H9 (cell line): ENCODE data around the gene SPINT1. TPM values are rescaled to one million over a fixed set of nuclear protein-coding genes. Genes with fewer than 3 reads are reported as not detected.
A peak's percentile ranks its signal among the peaks of the same experiment; 100 is the strongest.

Experiments used
- DNase-seq: peaks from one replicate; pipeline ENCODE4 v3.0.0-alpha.2; 2017
- H2AFZ ChIP-seq: one replicate; pipeline ENCODE4 v1.6.1; 2013; ENCODE audit warnings: mild to moderate bottlenecking, low read length, control low read depth, moderate library complexity
- H2AK5ac ChIP-seq: 2 replicates; pipeline ENCODE4 v1.6.1; 2013; ENCODE audit warnings: low read length, control low read depth, mixed read lengths; ENCODE audit not compliant: insufficient read length
- H2BK120ac ChIP-seq: one replicate; pipeline ENCODE4 v1.6.1; 2013; ENCODE audit warnings: low read depth, mild to moderate bottlenecking, low read length, control low read depth, inconsistent platforms; ENCODE audit not compliant: poor library complexity, severe bottlenecking
- H2BK12ac ChIP-seq: 2 replicates; pipeline ENCODE4 v1.6.1; 2013; ENCODE audit warnings: low read length, control low read depth, mixed read lengths, low read depth; ENCODE audit not compliant: insufficient read length
- H2BK15ac ChIP-seq: 2 replicates; pipeline ENCODE4 v1.6.1; 2013; ENCODE audit warnings: low read depth, low read length, control low read depth
- H2BK20ac ChIP-seq: one replicate; pipeline ENCODE4 v1.6.1; 2013; ENCODE audit warnings: low read depth, mild to moderate bottlenecking, low read length, control low read depth, inconsistent platforms; ENCODE audit not compliant: poor library complexity, severe bottlenecking
- H2BK5ac ChIP-seq: 2 replicates; pipeline ENCODE4 v1.6.1; 2013; ENCODE audit warnings: low read length, control low read depth, mixed read lengths; ENCODE audit not compliant: insufficient read length
- H3K14ac ChIP-seq: 2 replicates; pipeline ENCODE4 v1.6.1; 2013; ENCODE audit warnings: low read length, control low read depth; ENCODE audit not compliant: insufficient read depth
- H3K18ac ChIP-seq: 2 replicates; pipeline ENCODE4 v1.6.1; 2013; ENCODE audit warnings: low read depth, mild to moderate bottlenecking, mixed read lengths, low read length, control low read depth; ENCODE audit not compliant: insufficient read length
- H3K23ac ChIP-seq: 2 replicates; pipeline ENCODE4 v1.6.1; 2013; ENCODE audit warnings: low read length, control low read depth, mixed read lengths, low read depth; ENCODE audit not compliant: insufficient read length
- H3K23me2 ChIP-seq: 2 replicates; pipeline ENCODE4 v1.6.1; 2013; ENCODE audit warnings: low read depth, mild to moderate bottlenecking, mixed read lengths, low read length, control low read depth; ENCODE audit not compliant: insufficient read length, poor library complexity, severe bottlenecking
- H3K27ac ChIP-seq: 2 replicates; pipeline ENCODE4 v1.5.1; 2013; ENCODE audit warnings: low read length, control low read depth, mixed read lengths, low read depth; ENCODE audit not compliant: insufficient read length
- H3K27me3 ChIP-seq: 2 replicates; pipeline ENCODE4 v1.6.1; 2013; ENCODE audit warnings: low read length, control low read depth, inconsistent platforms; ENCODE audit not compliant: insufficient read depth
- H3K4ac ChIP-seq: 2 replicates; pipeline ENCODE4 v1.6.1; 2013; ENCODE audit warnings: low read depth, mild to moderate bottlenecking, control low read depth, inconsistent platforms, low read length, moderate library complexity
- H3K4me1 ChIP-seq: 2 replicates; pipeline ENCODE4 v1.6.1; 2013; ENCODE audit warnings: low read length, control low read depth, inconsistent platforms; ENCODE audit not compliant: insufficient read depth
- H3K4me2 ChIP-seq: 2 replicates; pipeline ENCODE4 v1.6.1; 2013; ENCODE audit warnings: low read length, control low read depth, mixed read lengths; ENCODE audit not compliant: insufficient read length, insufficient read depth
- H3K56ac ChIP-seq: 2 replicates; pipeline ENCODE4 v1.6.1; 2013; ENCODE audit warnings: low read depth, mild to moderate bottlenecking, mixed read lengths, low read length, control low read depth; ENCODE audit not compliant: insufficient read length
- H3K79me1 ChIP-seq: 2 replicates; pipeline ENCODE4 v1.6.1; 2013; ENCODE audit warnings: low read depth, mild to moderate bottlenecking, moderate library complexity, low read length, control low read depth, inconsistent platforms; ENCODE audit not compliant: insufficient read depth, poor library complexity, severe bottlenecking
- H3K79me2 ChIP-seq: 2 replicates; pipeline ENCODE4 v1.6.1; 2013; ENCODE audit warnings: low read length, control low read depth, inconsistent platforms; ENCODE audit not compliant: insufficient read depth
- H3K9ac ChIP-seq: 2 replicates; pipeline ENCODE4 v1.6.1; 2013; ENCODE audit warnings: low read length, control low read depth, mixed read lengths; ENCODE audit not compliant: insufficient read length; ENCODE audit errors: extremely low read depth
- H3K9me3 ChIP-seq: one replicate; pipeline ENCODE4 v1.6.1; 2013; ENCODE audit warnings: low read depth, low read length, inconsistent platforms; ENCODE audit not compliant: control insufficient read depth
- H3T11ph ChIP-seq: one replicate; pipeline ENCODE4 v1.6.1; 2013; ENCODE audit warnings: mild to moderate bottlenecking, low read length, control low read depth, inconsistent platforms
- H4K20me1 ChIP-seq: one replicate; pipeline ENCODE4 v1.6.1; 2013; ENCODE audit not compliant: control insufficient read depth, insufficient read length, insufficient read depth
- H4K5ac ChIP-seq: 2 replicates; pipeline ENCODE4 v1.6.1; 2013; ENCODE audit warnings: low read depth, mild to moderate bottlenecking, mixed read lengths, low read length, control low read depth; ENCODE audit not compliant: insufficient read length
- H4K8ac ChIP-seq: replicated peaks from 2 replicates; pipeline ENCODE4 v1.6.1; 2013; ENCODE audit warnings: low read length, control low read depth, mixed read lengths, low read depth; ENCODE audit not compliant: insufficient read length
- H4K91ac ChIP-seq: 2 replicates; pipeline ENCODE4 v1.6.1; 2013; ENCODE audit warnings: low read depth, mild to moderate bottlenecking, moderate library complexity, mixed read lengths, low read length, control low read depth; ENCODE audit not compliant: insufficient read length
- H3K27ac Mint-ChIP-seq, 3 experiments: 2 replicates in 2 of 3; 3 replicates in 1 of 3; pipeline ENCODE4 v1.8.0; 2020 to 2021; ENCODE audit warnings: mixed read lengths in 3 of 3, mild to moderate bottlenecking in 1 of 3, moderate library complexity in 1 of 3
- H3K27me3 Mint-ChIP-seq: 2 replicates; pipeline ENCODE4 v1.8.0; 2021; ENCODE audit warnings: low read depth, mild to moderate bottlenecking, moderate library complexity, mixed read lengths
- H3K36me3 Mint-ChIP-seq, 3 experiments: 2 replicates in 2 of 3; 3 replicates in 1 of 3; pipeline ENCODE4 v1.8.0; 2020 to 2021; ENCODE audit warnings: low read depth in 3 of 3, mixed read lengths in 3 of 3; ENCODE audit not compliant: insufficient read depth in 1 of 3
- H3K4me1 Mint-ChIP-seq, 2 experiments: 2 replicates each; pipeline ENCODE4 v1.8.0; 2020; ENCODE audit warnings: mixed read lengths in 2 of 2
- H3K4me3 Mint-ChIP-seq, 2 experiments: 2 replicates in 1 of 2; 3 replicates in 1 of 2; pipeline ENCODE4 v1.8.0; 2020 to 2021; ENCODE audit warnings: mild to moderate bottlenecking in 2 of 2, mixed read lengths in 2 of 2, moderate library complexity in 1 of 2
- H3K9me3 Mint-ChIP-seq, 2 experiments: 2 replicates in 1 of 2; 3 replicates in 1 of 2; pipeline ENCODE4 v1.8.0; 2020; ENCODE audit warnings: mild to moderate bottlenecking in 2 of 2, mixed read lengths in 2 of 2, moderate library complexity in 1 of 2
- WGBS: extraction: QIAGEN DNeasy Blood & Tissue Kit; methylation state at CpG from one replicate; pipeline ENCODE4 v1.1.7; 2013; ENCODE audit warnings: missing lambda C conversion rate, low lambda C conversion rate, mixed read lengths; ENCODE audit not compliant: insufficient read length; ENCODE audit errors: extremely low coverage; 5-methylcytosine and 5-hydroxymethylcytosine counted together
- total RNA-seq: library from RNA; stranded (reverse); gene quantifications from 2 replicates; pipeline ENCODE4 v1.2.1, GENCODE V29; 2021
- TF ChIP-seq, protein P1 (sequence below): fragments of 200-600 bp; sonication (generic); conservative IDR thresholded peaks from 3 replicates; pipeline ENCODE4 v1.8.0; 2021; ENCODE audit warnings: antibody characterized with exemption, mild to moderate bottlenecking

SPINT1 gene
- total RNA-seq, 1 experiment from 2014 or later = 130 TPM

GRCh38 chr15:40845036-40845435 is 1.2 kb downstream of the SPINT1 start:
- H3T11ph ChIP-seq = no peak overlapping the region
- no CpG with 5 or more reads among the region's 12 CpGs for WGBS
- H2AFZ ChIP-seq = no peak overlapping the region
- H3K23me2 ChIP-seq = peaks cover 11% of the 10 kb centered on the region
- no peak overlapping the region for H4K8ac ChIP-seq
- no peak overlapping the region for H2BK5ac ChIP-seq
- H2BK120ac ChIP-seq = no peak overlapping the region
- H3K14ac ChIP-seq = peak overlapping the region; percentile 76
- H3K4me3 Mint-ChIP-seq = peak overlapping the region; percentile 94
- peaks cover 17% of the 10 kb centered on the region for H3K4me1 ChIP-seq
- no peak for DNase-seq
- H2BK12ac ChIP-seq = no peak overlapping the region
- peaks cover 4% of the 10 kb centered on the region for H3K27me3 Mint-ChIP-seq
- no peak overlapping the region for H4K5ac ChIP-seq
- no peak overlapping the region for H3K27ac ChIP-seq
- peak overlapping the region; percentile 95 for H3K4me2 ChIP-seq
- H3K79me1 ChIP-seq = peaks cover 5% of the 10 kb centered on the region
- H4K91ac ChIP-seq = no peak overlapping the region
- H3K56ac ChIP-seq = no peak overlapping the region
- H3K4ac ChIP-seq = no peak overlapping the region
- H3K36me3 Mint-ChIP-seq = peaks cover 16 to 41% (median 33%) of the 10 kb centered on the region in 3 experiments
- peak overlapping the region; percentile 52 for H3K18ac ChIP-seq
- no peak overlapping the region for H3K23ac ChIP-seq
- H3K9ac ChIP-seq = peak overlapping the region; percentile 53
- H2AK5ac ChIP-seq = no peak overlapping the region
- peaks cover 8% of the 10 kb centered on the region; the same call in 1 of the 2 replicates for H3K79me2 ChIP-seq
- H3K9me3 ChIP-seq = no peaks in the 10 kb centered on the region
- H2BK20ac ChIP-seq = no peak overlapping the region
- no peaks in the 10 kb centered on the region for H3K9me3 Mint-ChIP-seq
- H4K20me1 ChIP-seq = no peaks in the 10 kb centered on the region
- H3K27me3 ChIP-seq = no peaks in the 10 kb centered on the region
- no peak overlapping the region for H2BK15ac ChIP-seq
- TF ChIP-seq, protein P1, sequence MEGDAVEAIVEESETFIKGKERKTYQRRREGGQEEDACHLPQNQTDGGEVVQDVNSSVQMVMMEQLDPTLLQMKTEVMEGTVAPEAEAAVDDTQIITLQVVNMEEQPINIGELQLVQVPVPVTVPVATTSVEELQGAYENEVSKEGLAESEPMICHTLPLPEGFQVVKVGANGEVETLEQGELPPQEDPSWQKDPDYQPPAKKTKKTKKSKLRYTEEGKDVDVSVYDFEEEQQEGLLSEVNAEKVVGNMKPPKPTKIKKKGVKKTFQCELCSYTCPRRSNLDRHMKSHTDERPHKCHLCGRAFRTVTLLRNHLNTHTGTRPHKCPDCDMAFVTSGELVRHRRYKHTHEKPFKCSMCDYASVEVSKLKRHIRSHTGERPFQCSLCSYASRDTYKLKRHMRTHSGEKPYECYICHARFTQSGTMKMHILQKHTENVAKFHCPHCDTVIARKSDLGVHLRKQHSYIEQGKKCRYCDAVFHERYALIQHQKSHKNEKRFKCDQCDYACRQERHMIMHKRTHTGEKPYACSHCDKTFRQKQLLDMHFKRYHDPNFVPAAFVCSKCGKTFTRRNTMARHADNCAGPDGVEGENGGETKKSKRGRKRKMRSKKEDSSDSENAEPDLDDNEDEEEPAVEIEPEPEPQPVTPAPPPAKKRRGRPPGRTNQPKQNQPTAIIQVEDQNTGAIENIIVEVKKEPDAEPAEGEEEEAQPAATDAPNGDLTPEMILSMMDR = no peak
- H3K27ac Mint-ChIP-seq = peak overlapping the region; percentile 36 to 95 (median 87); a peak in 6 of 7 replicates
- peaks cover 41% of the 10 kb centered on the region in 2 experiments for H3K4me1 Mint-ChIP-seq
